ENCODE measurements around the gene NUBPL. TPM values are rescaled to one million over a fixed set of nuclear protein-coding genes. Genes with fewer than 3 reads are reported as not detected.

The NUBPL gene
- polyA plus RNA-seq, 1 of the 3 experiments (the other 2 are of a cell fraction) = 4.0 TPM

- TF ChIP-seq USF2 (IDR thresholded peaks at IDR 0.05; ENCODE audit: borderline replicate concordance, low read depth, low read length) (no peak), USF1 (IDR thresholded peaks at IDR 0.05; ENCODE audit: borderline replicate concordance, low read depth) (no peak), EZH2phosphoT487 (IDR thresholded peaks at IDR 0.05; ENCODE audit: borderline replicate concordance, low read depth) (no peak), JUND (IDR thresholded peaks at IDR 0.05) (no peak)
Measured at GRCh38 chr14:31825459-31825858, 264.3 kb downstream of the NUBPL start (continued).

- no peaks in the 10 kb centered on the region for H4K20me1 ChIP-seq (ENCODE audit: insufficient read depth)
- no peak overlapping the region for H3K27ac ChIP-seq (ENCODE audit: low read depth in 2 of 2, low read length in 1 of 2)
- no peak for DNase-seq
- ChIA-PET CTCF (no interaction called here), POLR2A (no interaction called here)
- H3K9me3 ChIP-seq = no peaks in the 10 kb centered on the region
- H3K27me3 ChIP-seq (ENCODE audit: insufficient read depth) = no peaks in the 10 kb centered on the region
- no peak overlapping the region for H2AFZ ChIP-seq (ENCODE audit: low read depth)
- TF ChIP-seq RAD21 (IDR thresholded peaks at IDR 0.05; ENCODE audit: low read length) = no peak
- TF ChIP-seq YY1 (IDR thresholded peaks at IDR 0.05; ENCODE audit: low read depth) = no peak
- TF ChIP-seq EZH2phosphoT487 (IDR thresholded peaks at IDR 0.05; ENCODE audit: borderline replicate concordance, low read depth) = no peak
- TF ChIP-seq GATA2 (CRISPR knock-in tag; IDR thresholded peaks at IDR 0.05) = no peak
- no peaks in the 10 kb centered on the region for H3K79me2 ChIP-seq (ENCODE audit: insufficient read depth)
- no peaks in the 10 kb centered on the region for H3K9me2 ChIP-seq
- no peak overlapping the region for H3K9ac ChIP-seq
- peaks cover 0 to 3% of the 10 kb centered on the region in 2 experiments for H3K36me3 ChIP-seq (replicated peaks in 1 of 2; ENCODE audit: control insufficient read depth in 1 of 2, insufficient read depth in 2 of 2, low read length in 1 of 2)
- H3K4me3 ChIP-seq (ENCODE audit: low read depth in 2 of 2, low read length in 1 of 2) = no peak overlapping the region
- no peaks in the 10 kb centered on the region for H3K4me1 ChIP-seq (ENCODE audit: control insufficient read depth in 1 of 2, insufficient read depth in 2 of 2, low read depth in 1 of 2, low read length in 1 of 2)
- H3K4me2 ChIP-seq = no peak overlapping the region
- H3F3A ChIP-seq (replicated peaks; ENCODE audit: insufficient read depth) = no peaks in the 10 kb centered on the region
Measured at GRCh38 chr14:31827325-31827724, 266.1 kb downstream of the NUBPL start.

- Histone ChIP-seq H3K9me3 (no peaks in the 10 kb centered on the region), H3K9ac (no peak overlapping the region), H3K27me3 (ENCODE audit: insufficient read depth) (no peaks in the 10 kb centered on the region), H3K9me2 (no peaks in the 10 kb centered on the region), H3K27ac (ENCODE audit: low read depth in 2 of 2, low read length in 1 of 2) (peak overlapping the region in 1 of 2 experiments; percentile 40; a peak in 1 of 4 replicates), H3K79me2 (ENCODE audit: insufficient read depth) (no peaks in the 10 kb centered on the region), H2AFZ (ENCODE audit: low read depth) (no peak overlapping the region), H3K4me3 (ENCODE audit: low read depth in 2 of 2, low read length in 1 of 2) (no peak overlapping the region), H3K36me3 (replicated peaks in 1 of 2; ENCODE audit: control insufficient read depth in 1 of 2, insufficient read depth in 2 of 2, low read length in 1 of 2) (peaks cover 0 to 3% of the 10 kb centered on the region in 2 experiments), H3K4me2 (no peak overlapping the region), H3K4me1 (ENCODE audit: control insufficient read depth in 1 of 2, insufficient read depth in 2 of 2, low read depth in 1 of 2, low read length in 1 of 2) (no peaks in the 10 kb centered on the region), H4K20me1 (ENCODE audit: insufficient read depth) (no peaks in the 10 kb centered on the region), H3F3A (replicated peaks; ENCODE audit: insufficient read depth) (no peaks in the 10 kb centered on the region)
- ChIA-PET POLR2A (no interaction called here), CTCF (no interaction called here)
- DNase-seq = peak; percentile 4
- WGBS (ENCODE audit: low lambda C conversion rate) = 44% methylated on average over 3 of the region's 3 CpGs
- TF ChIP-seq FOXJ3 (CRISPR knock-in tag; IDR thresholded peaks at IDR 0.05) = no peak
- TF ChIP-seq GABPA (IDR thresholded peaks at IDR 0.05; ENCODE audit: low read depth) = no peak
- TF ChIP-seq RXRA (IDR thresholded peaks at IDR 0.05; ENCODE audit: borderline replicate concordance, low read depth) = no peak
- no peak for TF ChIP-seq CTCF (IDR thresholded peaks at IDR 0.05)
- TF ChIP-seq SMC3 (IDR thresholded peaks at IDR 0.05; ENCODE audit: low read depth, low read length) = no peak
- TF ChIP-seq TCF12 (IDR thresholded peaks at IDR 0.05) = no peak
Measured at GRCh38 chr14:31828946-31829868, 268.0 kb downstream of the NUBPL start.
